ENCODE data around the gene MAGI2.

GRCh38 chr7:78760620-78761355 is 692.7 kb downstream of the MAGI2 start:
- TF ChIP-seq, protein P1, sequence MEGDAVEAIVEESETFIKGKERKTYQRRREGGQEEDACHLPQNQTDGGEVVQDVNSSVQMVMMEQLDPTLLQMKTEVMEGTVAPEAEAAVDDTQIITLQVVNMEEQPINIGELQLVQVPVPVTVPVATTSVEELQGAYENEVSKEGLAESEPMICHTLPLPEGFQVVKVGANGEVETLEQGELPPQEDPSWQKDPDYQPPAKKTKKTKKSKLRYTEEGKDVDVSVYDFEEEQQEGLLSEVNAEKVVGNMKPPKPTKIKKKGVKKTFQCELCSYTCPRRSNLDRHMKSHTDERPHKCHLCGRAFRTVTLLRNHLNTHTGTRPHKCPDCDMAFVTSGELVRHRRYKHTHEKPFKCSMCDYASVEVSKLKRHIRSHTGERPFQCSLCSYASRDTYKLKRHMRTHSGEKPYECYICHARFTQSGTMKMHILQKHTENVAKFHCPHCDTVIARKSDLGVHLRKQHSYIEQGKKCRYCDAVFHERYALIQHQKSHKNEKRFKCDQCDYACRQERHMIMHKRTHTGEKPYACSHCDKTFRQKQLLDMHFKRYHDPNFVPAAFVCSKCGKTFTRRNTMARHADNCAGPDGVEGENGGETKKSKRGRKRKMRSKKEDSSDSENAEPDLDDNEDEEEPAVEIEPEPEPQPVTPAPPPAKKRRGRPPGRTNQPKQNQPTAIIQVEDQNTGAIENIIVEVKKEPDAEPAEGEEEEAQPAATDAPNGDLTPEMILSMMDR (IDR thresholded peaks at IDR 0.05), result no peak
- TF ChIP-seq EP300 (IDR thresholded peaks at IDR 0.05) (no peak), POLR2AphosphoS5 (IDR thresholded peaks at IDR 0.05) (no peak), POLR2A (IDR thresholded peaks at IDR 0.05) (no peak)
